Activated T-helper 1 cell treated with Interleukin-2 at 50 U/mL for 16 hours (primary cell): ENCODE measurements around the gene TMEM267.
"Not testable (repeated sequence)": the region's sequence is repeated elsewhere in the genome, so short reads cannot be mapped to it uniquely, and the experiment has no call there.

ENCODE experiments used
- DNase-seq: peaks from one replicate; pipeline ENCODE4 v3.0.0-alpha.2; 2020; ENCODE audit warnings: low read depth

TMEM267 gene

GRCh38 chr5:43409809-43410271 lies 73.8 kb downstream of the TMEM267 start:
- DNase-seq = no peak

GRCh38 chr5:43402524-43403066 lies 81.1 kb downstream of the TMEM267 start:
- not testable (repeated sequence) for DNase-seq

GRCh38 chr5:43401827-43402226 lies 81.8 kb downstream of the TMEM267 start:
- DNase-seq = no peak

GRCh38 chr5:43400082-43400481 lies 83.6 kb downstream of the TMEM267 start:
- DNase-seq = no peak

- peak; percentile 43 for DNase-seq
Measured at GRCh38 chr5:43396762-43397304, 86.8 kb downstream of the TMEM267 start.
